Activated B cell treated with CpG ODN at 0.5 μM for 24 hours (primary cell): Measurements from ENCODE around the gene IGF2BP1. TPM values are rescaled to one million over a fixed set of nuclear protein-coding genes. Genes with fewer than 3 reads are reported as not detected.

Experiments used
- ATAC-seq: fragments of 200-7000 bp; cut with Tn5 transposase; one replicate; pipeline ENCODE4 v1.10.0; 2021; ENCODE audit warnings: low read depth, mild to moderate bottlenecking, moderate library complexity
- CTCF ChIA-PET: fragments of 350-600 bp; sonication (Branson Sonifier 250); formaldehyde crosslinking; loops from one replicate; lab custom pipeline; 2021; ENCODE audit warnings: antibody characterized with exemption; lab: Charles Lee
- POLR2A ChIA-PET: fragments of 350-600 bp; sonication (Branson Sonifier 250); formaldehyde crosslinking; loops from one replicate; lab custom pipeline; 2021; ENCODE audit warnings: antibody characterized with exemption; lab: Charles Lee
- DNase-seq: peaks from one replicate; pipeline ENCODE4 v3.0.0; 2022
- H3K27ac Mint-ChIP-seq: one replicate; pipeline ENCODE4 v1.8.0; 2020; ENCODE audit warnings: mixed read lengths
- H3K27me3 Mint-ChIP-seq: one replicate; pipeline ENCODE4 v1.8.0; 2021; ENCODE audit warnings: mixed read lengths
- H3K36me3 Mint-ChIP-seq: one replicate; pipeline ENCODE4 v1.8.0; 2021; ENCODE audit warnings: low read depth, mixed read lengths
- H3K4me1 Mint-ChIP-seq: one replicate; pipeline ENCODE4 v1.8.0; 2021; ENCODE audit warnings: mixed read lengths
- H3K4me3 Mint-ChIP-seq: one replicate; pipeline ENCODE4 v1.8.0; 2020; ENCODE audit warnings: mild to moderate bottlenecking, mixed read lengths
- H3K9me3 Mint-ChIP-seq: one replicate; pipeline ENCODE4 v1.8.0; 2020; ENCODE audit warnings: mixed read lengths
- CTCF ChIP-seq: fragments of 200-600 bp; IDR thresholded peaks from one replicate; pipeline ENCODE4 v1.8.0; 2022; ENCODE audit warnings: antibody characterized with exemption, mild to moderate bottlenecking
- intact Hi-C: fragments of 100-400 bp; cut with micrococcal nuclease; formaldehyde crosslinking; loops from one replicate; pipeline ENCODE4 v1.15.1; 2024
- total RNA-seq: library from RNA; stranded (reverse); gene quantifications from 2 replicates; pipeline ENCODE4 v1.2.3, GENCODE V29; 2022

The IGF2BP1 gene
- total RNA-seq, 1 donor from 2014 or later, result 0.40 TPM

GRCh38 chr17:48960834-48961515 is 36.2 kb upstream of the IGF2BP1 start:
- H3K27ac Mint-ChIP-seq, result no peak overlapping the region

GRCh38 chr17:48961516-48962233 is 35.5 kb upstream of the IGF2BP1 start:
- intact Hi-C loops, result no loop called here
- ATAC-seq, result no peak
- no peak for DNase-seq

More at GRCh38 chr17:48960834-48961515, 36.2 kb upstream of the IGF2BP1 start:
- H3K4me1 Mint-ChIP-seq, result no peaks in the 10 kb centered on the region
- intact Hi-C loops, result no loop called here
- no peak for ATAC-seq
- no peaks in the 10 kb centered on the region for H3K9me3 Mint-ChIP-seq
- no peak for DNase-seq
- no peaks in the 10 kb centered on the region for H3K36me3 Mint-ChIP-seq
- ChIA-PET CTCF (no interaction called here), POLR2A (interaction anchor here (0.6 kb wide), 1 partner anchor 15 kb away, joined by 7 read pairs; no protein-coding TSS in a partner anchor)
- peaks cover 30% of the 10 kb centered on the region for H3K27me3 Mint-ChIP-seq
- H3K4me3 Mint-ChIP-seq, result no peak overlapping the region
- TF ChIP-seq CTCF, result no peak

GRCh38 chr17:48970224-48970623 is 27.0 kb upstream of the IGF2BP1 start:
- Mint-ChIP-seq H3K27me3 (peaks cover 52% of the 10 kb centered on the region), H3K4me3 (no peak overlapping the region), H3K9me3 (no peaks in the 10 kb centered on the region), H3K36me3 (no peaks in the 10 kb centered on the region), H3K4me1 (no peaks in the 10 kb centered on the region), H3K27ac (no peak overlapping the region)
- TF ChIP-seq CTCF, result no peak
- ChIA-PET CTCF (no interaction called here), POLR2A (no interaction called here)
- ATAC-seq (no peak), DNase-seq (no peak)
- intact Hi-C loops, result no loop called here

More at GRCh38 chr17:48961516-48962233, 35.5 kb upstream of the IGF2BP1 start:
- CTCF ChIA-PET, result no interaction called here
- Mint-ChIP-seq H3K4me1 (no peaks in the 10 kb centered on the region), H3K27ac (no peak overlapping the region), H3K4me3 (no peak overlapping the region), H3K36me3 (no peaks in the 10 kb centered on the region), H3K27me3 (peaks cover 34% of the 10 kb centered on the region), H3K9me3 (no peaks in the 10 kb centered on the region)
- POLR2A ChIA-PET, result interaction anchor here (0.6 to 0.8 kb wide), 2 partner anchors 16 to 17 kb away, joined by 3 to 7 read pairs; partner anchors contain the start of gene SNF8
- TF ChIP-seq CTCF, result no peak

GRCh38 chr17:48970865-48971687 is 26.1 kb upstream of the IGF2BP1 start:
- ChIA-PET POLR2A (no interaction called here), CTCF (no interaction called here)
- no peak for DNase-seq
- no peaks in the 10 kb centered on the region for H3K4me1 Mint-ChIP-seq
- no peak for TF ChIP-seq CTCF
- no peaks in the 10 kb centered on the region for H3K36me3 Mint-ChIP-seq
- intact Hi-C loops, result no loop called here
- H3K27ac Mint-ChIP-seq, result no peak overlapping the region
- peaks cover 49% of the 10 kb centered on the region for H3K27me3 Mint-ChIP-seq
- H3K4me3 Mint-ChIP-seq, result no peak overlapping the region
- no peaks in the 10 kb centered on the region for H3K9me3 Mint-ChIP-seq
- no peak for ATAC-seq
